ENCODE data around the gene HAUS6. TPM values are rescaled to one million over a fixed set of nuclear protein-coding genes. Genes with fewer than 3 reads are reported as not detected.

HAUS6 gene
- total and polyA plus RNA-seq, 10 donors, result 4.4 to 13.5 (median 11.9) TPM

DNA sequence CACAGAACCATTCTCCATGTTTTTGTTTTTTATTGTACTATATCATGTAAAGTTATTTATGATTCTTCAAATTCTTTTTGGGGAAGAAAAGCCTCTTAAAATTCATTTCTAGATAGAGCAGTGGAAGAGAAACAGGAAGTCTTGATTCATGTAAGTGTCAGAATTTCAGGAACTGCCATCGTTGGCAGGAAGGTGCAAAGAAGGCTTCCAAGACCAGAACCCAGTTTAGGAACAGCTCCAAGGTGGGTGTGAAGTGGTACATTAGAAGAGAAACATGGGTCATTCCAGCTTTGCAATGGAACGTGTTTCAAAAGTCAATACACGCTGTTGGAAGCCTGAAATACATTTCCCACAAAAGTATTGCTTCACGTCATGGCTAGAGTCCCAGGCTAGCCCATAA lies 84.5 kb downstream of the HAUS6 start:
- peaks cover 0 to 5% (median 2%) of the 10 kb centered on the region in 8 donors for H3K9me3 ChIP-seq
- no peak overlapping the region for H3K27ac ChIP-seq
- DNase-seq, result no peak
- intact Hi-C loops (cut with DNase I; ENCODE audit: low total_unique reads), result loop anchor here (5.0 kb wide), 1 partner anchor 766 kb away; no protein-coding TSS in a partner anchor
- TF ChIP-seq POLR2AphosphoS5 (IDR thresholded peaks at IDR 0.05), result no peak
- TF ChIP-seq POLR2A (IDR thresholded peaks at IDR 0.05), result no peak
- TF ChIP-seq, protein P1, sequence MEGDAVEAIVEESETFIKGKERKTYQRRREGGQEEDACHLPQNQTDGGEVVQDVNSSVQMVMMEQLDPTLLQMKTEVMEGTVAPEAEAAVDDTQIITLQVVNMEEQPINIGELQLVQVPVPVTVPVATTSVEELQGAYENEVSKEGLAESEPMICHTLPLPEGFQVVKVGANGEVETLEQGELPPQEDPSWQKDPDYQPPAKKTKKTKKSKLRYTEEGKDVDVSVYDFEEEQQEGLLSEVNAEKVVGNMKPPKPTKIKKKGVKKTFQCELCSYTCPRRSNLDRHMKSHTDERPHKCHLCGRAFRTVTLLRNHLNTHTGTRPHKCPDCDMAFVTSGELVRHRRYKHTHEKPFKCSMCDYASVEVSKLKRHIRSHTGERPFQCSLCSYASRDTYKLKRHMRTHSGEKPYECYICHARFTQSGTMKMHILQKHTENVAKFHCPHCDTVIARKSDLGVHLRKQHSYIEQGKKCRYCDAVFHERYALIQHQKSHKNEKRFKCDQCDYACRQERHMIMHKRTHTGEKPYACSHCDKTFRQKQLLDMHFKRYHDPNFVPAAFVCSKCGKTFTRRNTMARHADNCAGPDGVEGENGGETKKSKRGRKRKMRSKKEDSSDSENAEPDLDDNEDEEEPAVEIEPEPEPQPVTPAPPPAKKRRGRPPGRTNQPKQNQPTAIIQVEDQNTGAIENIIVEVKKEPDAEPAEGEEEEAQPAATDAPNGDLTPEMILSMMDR (IDR thresholded peaks at IDR 0.05 in 8 of 11, conservative IDR thresholded peaks at IDR 0.05 in 3 of 11), result no peak
- H3K36me3 ChIP-seq, result no peaks in the 10 kb centered on the region
- no peaks in the 10 kb centered on the region for H3K4me1 ChIP-seq
- H3K4me3 ChIP-seq, result no peak overlapping the region
- H3K27me3 ChIP-seq (replicated peaks in 1 of 7), result no peaks in the 10 kb centered on the region
- 26 to 41% (median 36%) methylated on average over 4 of the region's 4 CpGs for WGBS, 5 donors

DNA sequence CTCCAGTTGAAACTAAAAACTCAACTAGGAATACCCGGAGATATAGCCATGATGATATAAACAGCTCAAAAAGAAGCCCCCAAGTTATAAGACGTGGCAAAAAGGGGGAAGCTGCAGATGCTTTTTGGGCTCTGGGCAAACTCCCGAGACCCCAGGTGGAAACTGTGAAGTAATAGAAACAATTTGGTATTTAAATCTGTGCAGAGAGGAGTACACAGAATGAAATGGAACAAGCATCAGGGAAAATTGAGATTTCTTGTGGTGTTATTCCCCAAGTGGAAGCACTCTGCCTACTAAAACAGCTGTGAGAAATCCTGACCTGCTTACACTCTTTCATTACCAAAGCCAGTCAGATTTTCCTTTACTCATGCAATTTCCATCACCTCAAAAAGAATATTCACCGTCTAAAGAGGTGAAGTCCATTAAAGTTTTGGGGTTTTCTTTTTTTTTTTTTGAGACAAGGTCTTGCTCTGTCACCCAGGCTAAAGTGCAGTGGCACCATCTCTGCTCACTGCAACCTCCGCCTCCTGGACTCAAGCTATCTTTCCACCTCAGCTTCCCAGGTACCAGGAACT lies 93.2 kb downstream of the HAUS6 start:
- Histone ChIP-seq H3K4me1 (no peaks in the 10 kb centered on the region), H3K27me3 (replicated peaks in 1 of 7) (no peaks in the 10 kb centered on the region), H3K9me3 (no peaks in the 10 kb centered on the region), H3K36me3 (no peaks in the 10 kb centered on the region), H3K27ac (no peak overlapping the region), H3K4me3 (no peak overlapping the region)
- WGBS, 5 donors, result 77 to 93% (median 82%) methylated on average over 5 of the region's 5 CpGs
- DNase-seq, result no peak
- intact Hi-C loops (cut with DNase I; ENCODE audit: low total_unique reads), result no loop called here
- TF ChIP-seq POLR2A (IDR thresholded peaks at IDR 0.05), result no peak
- TF ChIP-seq, protein P1 (IDR thresholded peaks at IDR 0.05 in 8 of 11, conservative IDR thresholded peaks at IDR 0.05 in 3 of 11), result no peak
- TF ChIP-seq POLR2AphosphoS5 (IDR thresholded peaks at IDR 0.05), result no peak

Small RNA genes within 50 kb of the gene (small RNA-seq; reads per million reads assigned to genes)
- 0 reads per million in 4 donors for gene RF00019
- gene RNU6-264P, result 0 reads per million in 4 donors
- 41.4 to 81.5 (median 47.7) reads per million in 4 donors for gene SCARNA8

Other genes starting within 250 kb of the HAUS6 start
- under 1 TPM in 4 of 7 donors, not detected in 3; 0.07 to 0.89 (median 0.45) TPM for gene SAXO1, start 69.7 kb downstream of the HAUS6 start, total RNA-seq
- under 1 TPM in 2 of 3 donors, not detected in 1; 0.02 TPM for gene SAXO1, start 69.7 kb downstream of the HAUS6 start, polyA plus RNA-seq
- 10 to 100 TPM; 48.1 to 71.3 (median 52.2) TPM for gene RRAGA, start 53.5 kb downstream of the HAUS6 start, total RNA-seq
- 10 to 100 TPM; 47.8 to 67.0 (median 56.2) TPM for gene RRAGA, start 53.5 kb downstream of the HAUS6 start, polyA plus RNA-seq
- 100 to 1,000 TPM in 1 of 7 donors, 10 to 100 TPM in 6; 46.2 to 105 (median 64.2) TPM for gene PLIN2, start 24.6 kb upstream of the HAUS6 start, total RNA-seq
- gene PLIN2, start 24.6 kb upstream of the HAUS6 start, polyA plus RNA-seq, result 10 to 100 TPM; 18.4 to 47.5 (median 46.4) TPM
- 100 to 1,000 TPM in 1 of 7 donors, 10 to 100 TPM in 6; 41.0 to 106 (median 55.3) TPM for gene DENND4C, start 127.8 kb upstream of the HAUS6 start, total RNA-seq
- gene DENND4C, start 127.8 kb upstream of the HAUS6 start, polyA plus RNA-seq, result 1 to 10 TPM; 3.7 to 7.9 (median 4.5) TPM

All from spleen (tissue), 11 donors.